ENCODE data around the gene DCPS.

- TF ChIP-seq EZH2 (IDR thresholded peaks at IDR 0.05; ENCODE audit: borderline replicate concordance, low read depth, low read length, poor library complexity, severe bottlenecking) (no peak), CTCF (conservative IDR thresholded peaks at IDR 0.05; ENCODE audit: low read depth, low read length) (no peak)
These were observed 54.9 kb downstream of the DCPS start for GRCh38 chr11:126358763-126359160.
